Caco-2 (cell line): Measurements from ENCODE around the gene IDH3B. TPM values are rescaled to one million over a fixed set of nuclear protein-coding genes. Genes with fewer than 3 reads are reported as not detected.

Experiments
- BruUV-seq: library from RNA; stranded (reverse); fragments of 400-500 nt; replicated peaks from 2 replicates; lab custom pipeline; 2021; lab: Mats Ljungman, UMichigan
- CTCF ChIA-PET: fragments of 300-600 bp; sonication (Branson Sonifier 250); formaldehyde crosslinking; loops from one replicate; lab custom pipeline; 2022; ENCODE audit warnings: antibody characterized with exemption; lab: Charles Lee
- POLR2A ChIA-PET: fragments of 300-600 bp; sonication (Branson Sonifier 250); formaldehyde crosslinking; loops from one replicate; lab custom pipeline; 2022; ENCODE audit warnings: antibody characterized with exemption; lab: Charles Lee
- DNase-seq, 2 experiments: peaks; one replicate each; pipeline versions ENCODE4 v3.0.0 to v3.0.0-alpha.2; 2020 to 2022
- H3K27me3 ChIP-seq: replicated peaks from 2 replicates; pipeline ENCODE4 v1.6.0; 2011; ENCODE audit warnings: low read length; ENCODE audit not compliant: control insufficient read depth, insufficient read depth
- H3K36me3 ChIP-seq: 2 replicates; pipeline ENCODE4 v1.5.1; 2011; ENCODE audit warnings: low read length; ENCODE audit not compliant: control insufficient read depth, insufficient read depth
- H3K4me1 ChIP-seq: fragments of 250-450 bp; sonication (Bioruptor Pico); 2 replicates; pipeline ENCODE4 v1.5.1; 2020; ENCODE audit warnings: mild to moderate bottlenecking
- H3K4me3 ChIP-seq: 2 replicates; pipeline ENCODE4 v1.5.1; 2011; ENCODE audit warnings: low read depth, mild to moderate bottlenecking, control low read depth, low read length
- H3K9me3 ChIP-seq: fragments of 250-450 bp; sonication (Bioruptor Pico); 2 replicates; pipeline ENCODE4 v1.5.1; 2020; ENCODE audit warnings: mild to moderate bottlenecking, moderate library complexity
- H3K27ac Mint-ChIP-seq: one replicate; pipeline ENCODE4 v1.8.0; 2022; ENCODE audit warnings: mixed read lengths; ENCODE audit not compliant: unreplicated experiment
- H3K27me3 Mint-ChIP-seq: one replicate; pipeline ENCODE4 v1.8.0; 2022; ENCODE audit warnings: mixed read lengths; ENCODE audit not compliant: insufficient read depth, unreplicated experiment
- H3K36me3 Mint-ChIP-seq: one replicate; pipeline ENCODE4 v1.8.0; 2022; ENCODE audit warnings: mild to moderate bottlenecking, mixed read lengths; ENCODE audit not compliant: insufficient read depth, unreplicated experiment
- H3K4me1 Mint-ChIP-seq: one replicate; pipeline ENCODE4 v1.8.0; 2022; ENCODE audit warnings: low read depth, mixed read lengths; ENCODE audit not compliant: unreplicated experiment
- H3K4me3 Mint-ChIP-seq: one replicate; pipeline ENCODE4 v1.8.0; 2022; ENCODE audit warnings: mild to moderate bottlenecking, moderate library complexity, mixed read lengths; ENCODE audit not compliant: unreplicated experiment
- H3K9me3 Mint-ChIP-seq: one replicate; pipeline ENCODE4 v1.8.0; 2022; ENCODE audit warnings: mixed read lengths; ENCODE audit not compliant: unreplicated experiment
- intact Hi-C: fragments of 100-400 bp; cut with micrococcal nuclease; formaldehyde crosslinking; loops from one replicate; pipeline ENCODE4 v1.10.0; 2022; ENCODE audit not compliant: unreplicated experiment
- total RNA-seq: library from RNA; stranded (reverse); gene quantifications from 2 replicates; pipeline ENCODE4 v1.2.3, GENCODE V29; 2022
- TF ChIP-seq, protein P1 (sequence below), 2 experiments: fragments of 200-600 bp in 1 of 2; IDR thresholded peaks; 1 replicate in 1 of 2; 2 replicates in 1 of 2; pipeline versions ENCODE4 v1.5.1 to v1.8.0; 2011 to 2022; ENCODE audit warnings: antibody characterized with exemption in 1 of 2, control low read depth in 1 of 2, inconsistent platforms in 1 of 2, low read depth in 1 of 2, low read length in 1 of 2, mild to moderate bottlenecking in 1 of 2, moderate library complexity in 1 of 2; ENCODE audit not compliant: insufficient read depth in 1 of 2, severe bottlenecking in 1 of 2, unreplicated experiment in 1 of 2

The IDH3B gene
- total RNA-seq, 1 experiment from 2014 or later: 137 TPM

DNA sequence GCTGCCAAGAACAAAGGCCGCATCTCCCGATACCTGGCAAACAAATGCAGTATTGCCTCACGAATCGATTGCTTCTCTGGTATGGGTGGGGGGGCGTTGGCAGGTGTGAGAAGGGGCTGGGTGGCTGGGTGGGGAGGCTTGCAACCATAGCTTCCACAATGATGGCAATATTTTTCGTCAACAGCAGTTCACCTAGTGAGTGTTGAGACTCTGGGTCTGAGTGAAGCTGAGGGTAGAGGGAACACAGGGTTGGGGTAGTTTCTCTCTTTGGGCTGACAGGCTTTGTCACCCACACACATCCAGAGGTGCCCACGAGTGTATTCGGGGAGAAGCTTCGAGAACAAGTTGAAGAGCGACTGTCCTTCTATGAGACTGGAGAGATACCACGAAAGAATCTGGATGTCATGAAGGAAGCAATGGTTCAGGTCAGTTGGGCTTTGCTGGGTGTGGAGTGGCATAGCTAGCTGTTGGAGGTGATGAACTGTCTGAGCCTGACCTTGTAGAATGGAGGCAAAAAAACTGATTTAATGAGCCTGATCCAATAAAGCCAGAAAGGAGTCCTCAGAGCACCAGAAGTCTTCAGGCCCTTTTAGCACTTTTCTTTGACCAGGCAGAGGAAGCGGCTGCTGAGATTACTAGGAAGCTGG lies 7.4 kb downstream of the IDH3B start:
- intact Hi-C loops: no loop called here
- Mint-ChIP-seq H3K27me3 (no peaks in the 10 kb centered on the region), H3K27ac (no peak overlapping the region), H3K36me3 (peaks cover 97% of the 10 kb centered on the region), H3K4me1 (peaks cover 7% of the 10 kb centered on the region), H3K9me3 (no peaks in the 10 kb centered on the region), H3K4me3 (no peak overlapping the region)
- no peaks in the 10 kb centered on the region for H3K9me3 ChIP-seq
- no peak for DNase-seq
- BruUV-seq: no TSS peak
- H3K36me3 ChIP-seq: peaks cover 25% of the 10 kb centered on the region
- H3K27me3 ChIP-seq: no peaks in the 10 kb centered on the region
- no peak overlapping the region for H3K4me3 ChIP-seq
- ChIA-PET POLR2A (no interaction called here), CTCF (no interaction called here)
- peaks cover 8% of the 10 kb centered on the region for H3K4me1 ChIP-seq
- TF ChIP-seq, protein P1, sequence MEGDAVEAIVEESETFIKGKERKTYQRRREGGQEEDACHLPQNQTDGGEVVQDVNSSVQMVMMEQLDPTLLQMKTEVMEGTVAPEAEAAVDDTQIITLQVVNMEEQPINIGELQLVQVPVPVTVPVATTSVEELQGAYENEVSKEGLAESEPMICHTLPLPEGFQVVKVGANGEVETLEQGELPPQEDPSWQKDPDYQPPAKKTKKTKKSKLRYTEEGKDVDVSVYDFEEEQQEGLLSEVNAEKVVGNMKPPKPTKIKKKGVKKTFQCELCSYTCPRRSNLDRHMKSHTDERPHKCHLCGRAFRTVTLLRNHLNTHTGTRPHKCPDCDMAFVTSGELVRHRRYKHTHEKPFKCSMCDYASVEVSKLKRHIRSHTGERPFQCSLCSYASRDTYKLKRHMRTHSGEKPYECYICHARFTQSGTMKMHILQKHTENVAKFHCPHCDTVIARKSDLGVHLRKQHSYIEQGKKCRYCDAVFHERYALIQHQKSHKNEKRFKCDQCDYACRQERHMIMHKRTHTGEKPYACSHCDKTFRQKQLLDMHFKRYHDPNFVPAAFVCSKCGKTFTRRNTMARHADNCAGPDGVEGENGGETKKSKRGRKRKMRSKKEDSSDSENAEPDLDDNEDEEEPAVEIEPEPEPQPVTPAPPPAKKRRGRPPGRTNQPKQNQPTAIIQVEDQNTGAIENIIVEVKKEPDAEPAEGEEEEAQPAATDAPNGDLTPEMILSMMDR (IDR thresholded peaks at IDR 0.05; ENCODE audit: insufficient read depth in 1 of 2, low read depth in 1 of 2, low read length in 1 of 2, severe bottlenecking in 1 of 2, unreplicated experiment in 1 of 2): no peak

DNA sequence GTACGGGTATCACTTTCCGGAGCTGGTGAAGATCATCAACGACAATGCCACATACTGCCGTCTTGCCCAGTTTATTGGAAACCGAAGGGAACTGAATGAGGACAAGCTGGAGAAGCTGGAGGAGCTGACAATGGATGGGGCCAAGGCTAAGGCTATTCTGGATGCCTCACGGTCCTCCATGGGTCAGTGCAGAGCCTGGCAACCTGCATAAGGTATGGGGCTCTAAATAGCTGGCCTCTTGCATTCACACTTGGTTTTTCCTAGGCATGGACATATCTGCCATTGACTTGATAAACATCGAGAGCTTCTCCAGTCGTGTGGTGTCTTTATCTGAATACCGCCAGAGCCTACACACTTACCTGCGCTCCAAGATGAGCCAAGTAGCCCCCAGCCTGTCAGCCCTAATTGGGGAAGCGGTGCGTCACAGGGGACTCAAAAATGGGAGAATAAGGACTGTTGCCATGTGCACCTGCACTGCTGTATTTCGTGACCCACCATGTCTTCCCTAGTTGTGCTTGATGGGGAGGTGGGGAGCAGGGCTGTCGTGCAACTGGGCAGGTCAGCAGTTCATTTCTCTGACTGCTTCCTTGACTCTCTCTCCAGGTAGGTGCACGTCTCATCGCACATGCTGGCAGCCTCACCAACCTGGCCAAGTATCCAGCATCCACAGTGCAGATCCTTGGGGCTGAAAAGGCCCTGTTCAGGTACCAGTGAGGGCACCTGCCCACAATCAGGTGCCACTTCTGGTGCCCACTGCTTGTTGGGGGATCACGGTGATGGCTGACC lies 8.5 kb downstream of the IDH3B start:
- peaks cover 23% of the 10 kb centered on the region for H3K36me3 ChIP-seq
- no peak for DNase-seq
- CTCF ChIA-PET: interaction anchor here (0.6 kb wide), 1 partner anchor 135 kb away, joined by 4 read pairs; no protein-coding TSS in a partner anchor
- no TSS peak for BruUV-seq
- no peaks in the 10 kb centered on the region for H3K9me3 ChIP-seq
- no peak overlapping the region for H3K27ac Mint-ChIP-seq
- no peaks in the 10 kb centered on the region for H3K27me3 Mint-ChIP-seq
- no peak overlapping the region for H3K4me3 ChIP-seq
- intact Hi-C loops: no loop called here
- H3K4me1 Mint-ChIP-seq: peaks cover 7% of the 10 kb centered on the region
- H3K36me3 Mint-ChIP-seq: peaks cover 91% of the 10 kb centered on the region
- TF ChIP-seq, protein P1 (IDR thresholded peaks at IDR 0.05; ENCODE audit: insufficient read depth in 1 of 2, low read depth in 1 of 2, low read length in 1 of 2, severe bottlenecking in 1 of 2, unreplicated experiment in 1 of 2): no peak
- peak overlapping the region; percentile 90 for H3K4me3 Mint-ChIP-seq
- peaks cover 12% of the 10 kb centered on the region for H3K4me1 ChIP-seq
- no peaks in the 10 kb centered on the region for H3K9me3 Mint-ChIP-seq
- no peaks in the 10 kb centered on the region for H3K27me3 ChIP-seq
- POLR2A ChIA-PET: no interaction called here

DNA sequence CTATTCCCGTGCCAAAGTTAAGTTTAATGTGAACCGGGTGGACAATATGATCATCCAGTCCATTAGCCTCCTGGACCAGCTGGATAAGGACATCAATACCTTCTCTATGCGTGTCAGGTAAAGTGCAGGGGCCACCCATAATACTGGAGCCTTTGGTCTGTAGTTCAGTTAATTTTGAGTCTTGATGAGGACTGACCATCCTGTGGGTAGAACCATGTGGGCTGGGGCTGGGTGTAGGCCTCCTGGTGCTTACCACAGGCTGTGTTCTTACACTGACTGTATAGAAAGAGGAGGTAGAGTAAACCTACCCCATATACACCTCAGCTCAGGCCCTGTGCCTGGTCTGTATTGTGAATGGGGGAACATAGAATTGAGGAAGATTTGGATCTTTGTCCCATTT lies 9.2 kb downstream of the IDH3B start:
- peaks cover 23% of the 10 kb centered on the region for H3K36me3 ChIP-seq
- peak overlapping the region; percentile 58 for H3K27ac Mint-ChIP-seq
- peaks cover 7% of the 10 kb centered on the region for H3K4me1 Mint-ChIP-seq
- peaks cover 12% of the 10 kb centered on the region for H3K4me1 ChIP-seq
- peaks cover 84% of the 10 kb centered on the region for H3K36me3 Mint-ChIP-seq
- H3K4me3 ChIP-seq: no peak overlapping the region
- H3K27me3 Mint-ChIP-seq: no peaks in the 10 kb centered on the region
- H3K27me3 ChIP-seq: no peaks in the 10 kb centered on the region
- intact Hi-C loops: loop anchor here (5.0 kb wide), 1 partner anchor 148 kb away; the partner anchor contains the start of gene ZNF343
- POLR2A ChIA-PET: interaction anchor here (1.0 kb wide), 1 partner anchor 9 kb away, joined by 3 read pairs; the partner anchor contains the start of gene IDH3B
- BruUV-seq: no TSS peak
- H3K9me3 Mint-ChIP-seq: no peaks in the 10 kb centered on the region
- CTCF ChIA-PET: interaction anchor here (0.6 kb wide), 1 partner anchor 136 kb away, joined by 4 read pairs; no protein-coding TSS in a partner anchor
- TF ChIP-seq, protein P1 (IDR thresholded peaks at IDR 0.05; ENCODE audit: insufficient read depth in 1 of 2, low read depth in 1 of 2, low read length in 1 of 2, severe bottlenecking in 1 of 2, unreplicated experiment in 1 of 2): no peak
- no peak for DNase-seq
- no peaks in the 10 kb centered on the region for H3K9me3 ChIP-seq
- H3K4me3 Mint-ChIP-seq: peak overlapping the region; percentile 90
